Natural killer cell (primary cell): ENCODE results near the gene GRM8. TPM values are rescaled to one million over a fixed set of nuclear protein-coding genes. Genes with fewer than 3 reads are reported as not detected.

Experiments used
- ATAC-seq, 3 donors: fragments of 150-1000 bp in 2 of 3; fragments of 200-7000 bp in 1 of 3; cut with Tn5 transposase; 1 replicate in 1 of 3; 2 replicates in 2 of 3; pipeline ENCODE4 v1.10.0; 2021; ENCODE audit warnings: mild to moderate bottlenecking in 2 of 3, moderate library complexity in 2 of 3
- DNase-seq, 2 donors: peaks; one replicate each; pipeline versions ENCODE4 v3.0.0 to v3.0.0-alpha.2; 2013 to 2021; ENCODE audit warnings: mixed read lengths in 1 of 2
- H3K27ac ChIP-seq: one replicate; pipeline ENCODE4 v1.5.1; 2013; ENCODE audit warnings: mild to moderate bottlenecking, low read length
- H3K27me3 ChIP-seq: one replicate; pipeline ENCODE4 v1.6.1; 2013; ENCODE audit warnings: low read length; ENCODE audit not compliant: control insufficient read depth, insufficient read depth
- H3K36me3 ChIP-seq: one replicate; pipeline ENCODE4 v1.6.1; 2013; ENCODE audit warnings: low read length; ENCODE audit not compliant: control insufficient read depth, insufficient read depth
- H3K4me1 ChIP-seq: one replicate; pipeline ENCODE4 v1.6.1; 2013; ENCODE audit warnings: low read length; ENCODE audit not compliant: control insufficient read depth, insufficient read depth
- H3K4me3 ChIP-seq: one replicate; pipeline ENCODE4 v1.5.1; 2013; ENCODE audit warnings: low read length
- H3K9me3 ChIP-seq: one replicate; pipeline ENCODE4 v1.6.1; 2013; ENCODE audit warnings: low read length; ENCODE audit not compliant: control insufficient read depth, insufficient read depth
- H3K27ac Mint-ChIP-seq, 2 donors: one replicate each; pipeline ENCODE4 v1.8.0; 2022; ENCODE audit warnings: mild to moderate bottlenecking in 2 of 2, mixed read lengths in 2 of 2, moderate library complexity in 1 of 2
- H3K27me3 Mint-ChIP-seq, 2 donors: one replicate each; pipeline ENCODE4 v1.8.0; 2022; ENCODE audit warnings: low read depth in 2 of 2, mixed read lengths in 2 of 2
- H3K36me3 Mint-ChIP-seq: one replicate; pipeline ENCODE4 v1.8.0; 2022; ENCODE audit warnings: mixed read lengths
- H3K4me1 Mint-ChIP-seq, 2 donors: one replicate each; pipeline ENCODE4 v1.8.0; 2022; ENCODE audit warnings: mixed read lengths in 2 of 2
- H3K4me3 Mint-ChIP-seq: one replicate; pipeline ENCODE4 v1.8.0; 2022; ENCODE audit warnings: mild to moderate bottlenecking, moderate library complexity, mixed read lengths
- H3K9me3 Mint-ChIP-seq, 2 donors: one replicate each; pipeline ENCODE4 v1.8.0; 2022; ENCODE audit warnings: mixed read lengths in 2 of 2
- CTCF ChIP-seq: fragments of 200-600 bp; IDR thresholded peaks from one replicate; pipeline ENCODE4 v1.8.0; 2022; ENCODE audit warnings: antibody characterized with exemption
- WGBS: methylation state at CpG from one replicate; pipeline ENCODE4 v1.1.7; 2013; ENCODE audit warnings: missing lambda C conversion rate; ENCODE audit not compliant: insufficient coverage; 5-methylcytosine and 5-hydroxymethylcytosine counted together
- intact Hi-C: fragments of 100-400 bp; cut with micrococcal nuclease; formaldehyde crosslinking; loops from one replicate; pipeline ENCODE4 v1.14.2; 2022
- total RNA-seq, 4 donors: library from RNA; stranded (reverse); fragments of 120-200 nt in 1 of 4; gene quantifications; one replicate each; pipeline versions ENCODE4 v1.2.3 to v1.2.4, GENCODE V29; 2013 to 2022

Gene GRM8
- total RNA-seq, 3 donors from 2014 or later (not counting 1 experiment from before 2014, with no cell fraction given), result not detected

- no peaks in the 10 kb centered on the region for H3K4me1 ChIP-seq
- no peak overlapping the region for H3K27ac Mint-ChIP-seq
- peaks cover 16% of the 10 kb centered on the region in 2 donors for H3K9me3 Mint-ChIP-seq
- WGBS, result 86% methylated on average over 2 of the region's 2 CpGs
- no peaks in the 10 kb centered on the region for H3K4me1 Mint-ChIP-seq
- no peaks in the 10 kb centered on the region for H3K27me3 Mint-ChIP-seq
- H3K36me3 ChIP-seq, result no peaks in the 10 kb centered on the region
- DNase-seq (no peak), ATAC-seq (no peak)
- H3K4me3 ChIP-seq, result no peak overlapping the region
- peaks cover 6% of the 10 kb centered on the region for H3K36me3 Mint-ChIP-seq
- H3K27ac ChIP-seq, result no peak overlapping the region
- no peak for TF ChIP-seq CTCF
- H3K9me3 ChIP-seq, result peaks cover 2% of the 10 kb centered on the region
- H3K4me3 Mint-ChIP-seq, result no peak overlapping the region
- no peaks in the 10 kb centered on the region for H3K27me3 ChIP-seq
- intact Hi-C loops, result no loop called here
Observed at GRCh38 chr7:126489874-126490273, 762.9 kb downstream of the GRM8 start.

GRCh38 chr7:126487728-126488442 lies 764.9 kb downstream of the GRM8 start:
- WGBS, result 62% methylated on average over 4 of the region's 4 CpGs
- H3K27me3 Mint-ChIP-seq, result no peaks in the 10 kb centered on the region

GRCh38 chr7:126486806-126487205 lies 765.9 kb downstream of the GRM8 start:
- Mint-ChIP-seq H3K4me3 (no peak overlapping the region), H3K27ac (no peak overlapping the region), H3K9me3 (peaks cover 14 to 16% of the 10 kb centered on the region in 2 donors), H3K27me3 (no peaks in the 10 kb centered on the region), H3K4me1 (no peaks in the 10 kb centered on the region), H3K36me3 (peaks cover 6% of the 10 kb centered on the region)
- ATAC-seq (no peak), DNase-seq (no peak)
- H3K27ac ChIP-seq, result no peak overlapping the region
- intact Hi-C loops, result no loop called here
- no peak for TF ChIP-seq CTCF
- H3K4me1 ChIP-seq, result no peaks in the 10 kb centered on the region
- no peaks in the 10 kb centered on the region for H3K27me3 ChIP-seq
- no peaks in the 10 kb centered on the region for H3K36me3 ChIP-seq
- H3K9me3 ChIP-seq, result peaks cover 2% of the 10 kb centered on the region
- H3K4me3 ChIP-seq, result no peak overlapping the region

More at GRCh38 chr7:126487728-126488442, 764.9 kb downstream of the GRM8 start:
- no peak overlapping the region for H3K27ac ChIP-seq
- H3K9me3 ChIP-seq, result peaks cover 2% of the 10 kb centered on the region
- no peak overlapping the region for H3K4me3 ChIP-seq
- intact Hi-C loops, result no loop called here
- no peak for ATAC-seq
- no peaks in the 10 kb centered on the region for H3K36me3 ChIP-seq
- H3K4me1 ChIP-seq, result no peaks in the 10 kb centered on the region
- TF ChIP-seq CTCF, result no peak
- Mint-ChIP-seq H3K27ac (no peak overlapping the region), H3K9me3 (peaks cover 13 to 14% of the 10 kb centered on the region in 2 donors), H3K36me3 (peaks cover 6% of the 10 kb centered on the region), H3K4me1 (no peaks in the 10 kb centered on the region), H3K4me3 (no peak overlapping the region)
- no peak for DNase-seq
- no peaks in the 10 kb centered on the region for H3K27me3 ChIP-seq

GRCh38 chr7:126485791-126486190 lies 767.0 kb downstream of the GRM8 start:
- Histone ChIP-seq H3K9me3 (peaks cover 2% of the 10 kb centered on the region), H3K36me3 (no peaks in the 10 kb centered on the region), H3K4me3 (no peak overlapping the region), H3K27ac (no peak overlapping the region), H3K27me3 (no peaks in the 10 kb centered on the region), H3K4me1 (no peaks in the 10 kb centered on the region)
- Mint-ChIP-seq H3K9me3 (peaks cover 17 to 19% of the 10 kb centered on the region in 2 donors), H3K4me1 (no peaks in the 10 kb centered on the region), H3K27ac (no peak overlapping the region), H3K27me3 (no peaks in the 10 kb centered on the region), H3K4me3 (no peak overlapping the region), H3K36me3 (peaks cover 6% of the 10 kb centered on the region)
- 77% methylated on average over 4 of the region's 4 CpGs for WGBS
- intact Hi-C loops, result no loop called here
- TF ChIP-seq CTCF, result no peak
- ATAC-seq (no peak), DNase-seq (no peak)
